GM23338 (cell line): Measurements from ENCODE around the gene PACSIN1. TPM values are rescaled to one million over a fixed set of nuclear protein-coding genes. Genes with fewer than 3 reads are reported as not detected.

ENCODE experiments used
- ATAC-seq: fragments of 200-7000 bp; cut with Tn5 transposase; 3 replicates; pipeline ENCODE4 v1.9.1; 2020
- DNase-seq: peaks from one replicate; pipeline ENCODE4 v3.0.0-alpha.2; 2015; ENCODE audit warnings: low spot score
- H2AFZ ChIP-seq: fragments of 200-600 bp; sonication (generic); 2 replicates; pipeline ENCODE4 v1.8.0; 2016; ENCODE audit warnings: antibody characterized with exemption, mild to moderate bottlenecking, moderate library complexity
- H3F3A ChIP-seq: fragments of 200-600 bp; sonication (generic); replicated peaks from 2 replicates; pipeline ENCODE4 v1.8.0; 2017; ENCODE audit warnings: antibody characterized with exemption, mixed run types, low read depth
- H3K27ac ChIP-seq: fragments of 200-600 bp; sonication (generic); 2 replicates; pipeline ENCODE4 v1.6.1; 2016; ENCODE audit warnings: low read depth
- H3K27me3 ChIP-seq: fragments of 200-600 bp; sonication (generic); 2 replicates; pipeline ENCODE4 v1.8.0; 2016; ENCODE audit warnings: mild to moderate bottlenecking, mixed run types, moderate library complexity; ENCODE audit not compliant: insufficient read depth
- H3K36me3 ChIP-seq: fragments of 200-600 bp; sonication (generic); 2 replicates; pipeline ENCODE4 v1.8.0; 2016; ENCODE audit warnings: mild to moderate bottlenecking; ENCODE audit not compliant: insufficient read depth
- H3K4me1 ChIP-seq: fragments of 200-600 bp; sonication (generic); 2 replicates; pipeline ENCODE4 v1.8.0; 2016; ENCODE audit warnings: mild to moderate bottlenecking, moderate library complexity; ENCODE audit not compliant: insufficient read depth
- H3K4me2 ChIP-seq: fragments of 200-600 bp; sonication (generic); 2 replicates; pipeline ENCODE4 v1.7.1; 2017; ENCODE audit warnings: mixed run types
- H3K4me3 ChIP-seq: fragments of 200-600 bp; sonication (generic); 2 replicates; pipeline ENCODE4 v1.6.1; 2016; ENCODE audit warnings: mixed run types
- H3K79me2 ChIP-seq: fragments of 200-600 bp; sonication (generic); replicated peaks from 2 replicates; pipeline ENCODE4 v1.8.0; 2017; ENCODE audit warnings: mild to moderate bottlenecking; ENCODE audit not compliant: insufficient read depth
- H3K9me2 ChIP-seq: fragments of 200-600 bp; sonication (generic); 2 replicates; pipeline ENCODE4 v1.8.0; 2017; ENCODE audit not compliant: insufficient read depth
- H4K20me1 ChIP-seq: fragments of 200-600 bp; sonication (generic); replicated peaks from 2 replicates; pipeline ENCODE4 v1.8.0; 2017; ENCODE audit warnings: mild to moderate bottlenecking; ENCODE audit not compliant: insufficient read depth
- H3K27ac Mint-ChIP-seq: 2 replicates; pipeline ENCODE4 v1.8.0; 2020; ENCODE audit warnings: inconsistent platforms, mild to moderate bottlenecking, moderate library complexity, mixed read lengths
- H3K27me3 Mint-ChIP-seq: 3 replicates; pipeline ENCODE4 v1.8.0; 2022; ENCODE audit warnings: low read depth, mild to moderate bottlenecking, moderate library complexity, mixed read lengths, inconsistent platforms; ENCODE audit not compliant: insufficient read depth, poor library complexity
- H3K36me3 Mint-ChIP-seq: 3 replicates; pipeline ENCODE4 v1.8.0; 2021; ENCODE audit warnings: low read depth, mild to moderate bottlenecking, inconsistent platforms, moderate library complexity, mixed read lengths
- H3K4me1 Mint-ChIP-seq: 3 replicates; pipeline ENCODE4 v1.8.0; 2020; ENCODE audit warnings: mild to moderate bottlenecking, inconsistent platforms, mixed read lengths
- H3K4me3 Mint-ChIP-seq: 3 replicates; pipeline ENCODE4 v1.8.0; 2021; ENCODE audit warnings: moderate library complexity, mild to moderate bottlenecking, inconsistent platforms, mixed read lengths
- H3K9me3 Mint-ChIP-seq: 3 replicates; pipeline ENCODE4 v1.8.0; 2020; ENCODE audit warnings: moderate library complexity, mild to moderate bottlenecking, inconsistent platforms, mixed read lengths
- CREB1 ChIP-seq: fragments of 250-450 bp; sonication (Bioruptor Pico); IDR thresholded peaks from 2 replicates; pipeline ENCODE4 v1.5.0; 2020; ENCODE audit warnings: low read depth, mild to moderate bottlenecking, moderate library complexity
- CTCF ChIP-seq, 2 experiments: fragments of 200-600 bp in 1 of 2; sonication (generic) in 1 of 2; conservative IDR thresholded peaks; 2 replicates each; pipeline versions ENCODE4 v1.5.1 to v1.6.1; 2016 to 2017; ENCODE audit warnings: antibody characterized with exemption in 2 of 2, low read depth in 2 of 2, mild to moderate bottlenecking in 2 of 2, moderate library complexity in 1 of 2
- EZH2 ChIP-seq: fragments of 200-600 bp; sonication (generic); IDR thresholded peaks from one replicate; pipeline ENCODE4 v1.8.0; 2017; ENCODE audit warnings: antibody characterized with exemption, mild to moderate bottlenecking, low read depth; ENCODE audit not compliant: unreplicated experiment
- EZH2phosphoT487 ChIP-seq: fragments of 200-600 bp; sonication (generic); IDR thresholded peaks from one replicate; pipeline ENCODE4 v1.8.1; 2018; ENCODE audit warnings: antibody characterized with exemption; ENCODE audit not compliant: unreplicated experiment
- JUNB ChIP-seq: IDR thresholded peaks from one replicate; pipeline ENCODE4 v1.6.1; 2016; ENCODE audit warnings: antibody characterized with exemption; ENCODE audit not compliant: unreplicated experiment
- NANOG ChIP-seq: IDR thresholded peaks from 2 replicates; pipeline ENCODE4 v1.6.1; 2016; ENCODE audit warnings: antibody characterized with exemption, borderline replicate concordance
- POLR2AphosphoS5 ChIP-seq: IDR thresholded peaks from 2 replicates; pipeline ENCODE4 v1.6.1; 2016; ENCODE audit warnings: antibody characterized with exemption, low read depth
- STAT1 ChIP-seq: IDR thresholded peaks from one replicate; pipeline ENCODE4 v1.6.1; 2016; ENCODE audit warnings: antibody characterized with exemption; ENCODE audit not compliant: unreplicated experiment
- ZNF114 ChIP-seq: fragments of 250-450 bp; sonication (Bioruptor Pico); IDR thresholded peaks from 2 replicates; pipeline ENCODE4 v1.5.0; 2020; ENCODE audit warnings: mild to moderate bottlenecking, moderate library complexity
- ZNF331 ChIP-seq: fragments of 250-450 bp; sonication (Bioruptor Pico); IDR thresholded peaks from 2 replicates; pipeline ENCODE4 v1.5.0; 2020; ENCODE audit warnings: low read depth, mild to moderate bottlenecking, moderate library complexity
- ZNF462 ChIP-seq: fragments of 250-450 bp; sonication (Bioruptor Pico); IDR thresholded peaks from 2 replicates; pipeline ENCODE4 v1.5.0; 2020; ENCODE audit warnings: mild to moderate bottlenecking, moderate library complexity
- polyA plus RNA-seq: library from polyadenylated mRNA; unstranded; fragments of >200 nt; fragmentation: Nextera tagmentation; extraction: Ambion mirVana; gene quantifications from 2 replicates; pipeline ENCODE4 v1.2.1, GENCODE V29; 2016
- total RNA-seq: library from RNA; depleted of rRNA; stranded (reverse); fragments of >200 nt; shearing (Covaris generic); gene quantifications from 2 replicates; pipeline ENCODE4 v1.2.3, GENCODE V29; 2014
- TF ChIP-seq, protein P1 (sequence below): IDR thresholded peaks from 2 replicates; pipeline ENCODE4 v1.6.1; 2016; ENCODE audit warnings: antibody characterized with exemption
- TF ChIP-seq, protein P2 (sequence below): IDR thresholded peaks from one replicate; pipeline ENCODE4 v1.6.1; 2018; ENCODE audit warnings: antibody characterized with exemption; ENCODE audit not compliant: unreplicated experiment

The PACSIN1 gene
- total and polyA plus RNA-seq, 2 experiments from 2014 or later, result 5.2 to 8.7 TPM

GRCh38 chr6:34574647-34575293 is 108.9 kb downstream of the PACSIN1 start:
- H3K27ac ChIP-seq, result no peak overlapping the region
- 0 out of 2 replicates have a peak, but pooled peaks cover 3% of the 10 kb centered on the region for H4K20me1 ChIP-seq
- H3F3A ChIP-seq, result no peaks in the 10 kb centered on the region
- H3K4me3 ChIP-seq, result no peak overlapping the region
- no peaks in the 10 kb centered on the region for H3K36me3 ChIP-seq
- H3K27me3 Mint-ChIP-seq, result peaks cover 16% of the 10 kb centered on the region
- DNase-seq, result no peak
- H3K79me2 ChIP-seq, result no peaks in the 10 kb centered on the region
- H3K4me3 Mint-ChIP-seq, result no peak overlapping the region
- peak overlapping the region; percentile 67; the same call in 1 of the 2 replicates for H3K27ac Mint-ChIP-seq
- H3K9me3 Mint-ChIP-seq, result no peaks in the 10 kb centered on the region; the same call in 1 of the 3 replicates
- no peaks in the 10 kb centered on the region for H3K36me3 Mint-ChIP-seq
- peaks cover 15% of the 10 kb centered on the region for H3K4me1 ChIP-seq
- no peak overlapping the region for H2AFZ ChIP-seq
- no peaks in the 10 kb centered on the region for H3K27me3 ChIP-seq
- ATAC-seq, result peak; percentile 13
- 0 out of 2 replicates have a peak overlapping the region, but pooled peaks have one; percentile 36 for H3K4me2 ChIP-seq
- H3K9me2 ChIP-seq, result no peaks in the 10 kb centered on the region
- TF ChIP-seq, protein P1, sequence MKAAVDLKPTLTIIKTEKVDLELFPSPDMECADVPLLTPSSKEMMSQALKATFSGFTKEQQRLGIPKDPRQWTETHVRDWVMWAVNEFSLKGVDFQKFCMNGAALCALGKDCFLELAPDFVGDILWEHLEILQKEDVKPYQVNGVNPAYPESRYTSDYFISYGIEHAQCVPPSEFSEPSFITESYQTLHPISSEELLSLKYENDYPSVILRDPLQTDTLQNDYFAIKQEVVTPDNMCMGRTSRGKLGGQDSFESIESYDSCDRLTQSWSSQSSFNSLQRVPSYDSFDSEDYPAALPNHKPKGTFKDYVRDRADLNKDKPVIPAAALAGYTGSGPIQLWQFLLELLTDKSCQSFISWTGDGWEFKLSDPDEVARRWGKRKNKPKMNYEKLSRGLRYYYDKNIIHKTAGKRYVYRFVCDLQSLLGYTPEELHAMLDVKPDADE, result no peak
- TF ChIP-seq EZH2phosphoT487 (no peak), CREB1 (CRISPR knock-in tag) (no peak), ZNF114 (no peak), CTCF (conservative IDR thresholded peaks at IDR 0.05; ENCODE audit: low read depth in 2 of 2) (no peak), ZNF462 (no peak), STAT1 (no peak), EZH2 (no peak), JUNB (no peak), ZNF331 (CRISPR knock-in tag) (no peak), POLR2AphosphoS5 (no peak), NANOG (no peak)
- TF ChIP-seq, protein P2, sequence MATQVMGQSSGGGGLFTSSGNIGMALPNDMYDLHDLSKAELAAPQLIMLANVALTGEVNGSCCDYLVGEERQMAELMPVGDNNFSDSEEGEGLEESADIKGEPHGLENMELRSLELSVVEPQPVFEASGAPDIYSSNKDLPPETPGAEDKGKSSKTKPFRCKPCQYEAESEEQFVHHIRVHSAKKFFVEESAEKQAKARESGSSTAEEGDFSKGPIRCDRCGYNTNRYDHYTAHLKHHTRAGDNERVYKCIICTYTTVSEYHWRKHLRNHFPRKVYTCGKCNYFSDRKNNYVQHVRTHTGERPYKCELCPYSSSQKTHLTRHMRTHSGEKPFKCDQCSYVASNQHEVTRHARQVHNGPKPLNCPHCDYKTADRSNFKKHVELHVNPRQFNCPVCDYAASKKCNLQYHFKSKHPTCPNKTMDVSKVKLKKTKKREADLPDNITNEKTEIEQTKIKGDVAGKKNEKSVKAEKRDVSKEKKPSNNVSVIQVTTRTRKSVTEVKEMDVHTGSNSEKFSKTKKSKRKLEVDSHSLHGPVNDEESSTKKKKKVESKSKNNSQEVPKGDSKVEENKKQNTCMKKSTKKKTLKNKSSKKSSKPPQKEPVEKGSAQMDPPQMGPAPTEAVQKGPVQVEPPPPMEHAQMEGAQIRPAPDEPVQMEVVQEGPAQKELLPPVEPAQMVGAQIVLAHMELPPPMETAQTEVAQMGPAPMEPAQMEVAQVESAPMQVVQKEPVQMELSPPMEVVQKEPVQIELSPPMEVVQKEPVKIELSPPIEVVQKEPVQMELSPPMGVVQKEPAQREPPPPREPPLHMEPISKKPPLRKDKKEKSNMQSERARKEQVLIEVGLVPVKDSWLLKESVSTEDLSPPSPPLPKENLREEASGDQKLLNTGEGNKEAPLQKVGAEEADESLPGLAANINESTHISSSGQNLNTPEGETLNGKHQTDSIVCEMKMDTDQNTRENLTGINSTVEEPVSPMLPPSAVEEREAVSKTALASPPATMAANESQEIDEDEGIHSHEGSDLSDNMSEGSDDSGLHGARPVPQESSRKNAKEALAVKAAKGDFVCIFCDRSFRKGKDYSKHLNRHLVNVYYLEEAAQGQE, result no peak
- H3K4me1 Mint-ChIP-seq, result peaks cover 19% of the 10 kb centered on the region
